ENCODE data around the gene NCF2.

Gene NCF2

GRCh38 chr1:183543619-183544204 lies 46.5 kb downstream of the NCF2 start:
- H3K27ac ChIP-seq (replicated peaks; ENCODE audit: low read length): no peak overlapping the region

DNA sequence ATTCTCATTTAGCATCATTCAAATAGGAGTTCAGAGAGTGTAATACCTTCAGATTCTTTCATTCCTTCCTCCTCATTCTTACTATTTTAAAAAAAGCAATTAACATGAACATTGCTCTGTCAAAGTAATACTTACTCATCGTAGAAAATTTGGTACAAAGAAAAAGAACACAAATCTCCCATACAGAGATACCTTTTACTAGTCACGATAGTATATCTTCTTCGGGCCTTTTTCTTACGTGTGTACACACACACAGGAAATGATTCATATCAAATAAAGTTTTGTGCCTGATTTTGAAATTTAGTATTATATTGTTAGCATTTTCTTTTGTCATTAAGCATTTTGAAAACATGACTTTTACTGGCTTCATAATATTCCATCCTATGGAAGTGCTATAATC lies 52.9 kb downstream of the NCF2 start:
- no peaks in the 10 kb centered on the region for H3K9me3 ChIP-seq (replicated peaks in 1 of 2; ENCODE audit: control insufficient read depth in 2 of 2, insufficient read depth in 1 of 2, low read depth in 1 of 2, low read length in 2 of 2)
- no peak overlapping the region for H2BK15ac ChIP-seq (ENCODE audit: low read length)
- no peak overlapping the region for H3K18ac ChIP-seq (ENCODE audit: low read length)
- peaks cover 14 to 97% of the 10 kb centered on the region in 2 donors for H3K36me3 ChIP-seq (replicated peaks in 1 of 2; ENCODE audit: control insufficient read depth in 2 of 2, insufficient read depth in 2 of 2, low read length in 2 of 2)
- no peak overlapping the region for H4K91ac ChIP-seq (ENCODE audit: low read depth, low read length, poor library complexity)
- H2BK120ac ChIP-seq (ENCODE audit: low read depth, low read length): no peak overlapping the region
- H2BK5ac ChIP-seq (ENCODE audit: low read length): no peak overlapping the region
- no peak overlapping the region for H3K4ac ChIP-seq (ENCODE audit: low read length)
- no peak overlapping the region for H2BK12ac ChIP-seq (ENCODE audit: low read length)
- H3K27ac ChIP-seq (replicated peaks; ENCODE audit: low read length): no peak overlapping the region
- H2AFZ ChIP-seq (ENCODE audit: low read length): no peak overlapping the region
- H4K8ac ChIP-seq (ENCODE audit: low read depth, low read length): no peak overlapping the region
- no peak overlapping the region for H3K4me2 ChIP-seq (ENCODE audit: insufficient read depth, low read length, poor library complexity, severe bottlenecking)
- H3K14ac ChIP-seq (ENCODE audit: low read length): no peak overlapping the region
- H2AK5ac ChIP-seq (ENCODE audit: low read depth, low read length): no peak overlapping the region
- WGBS, 2 donors (ENCODE audit: extremely low coverage in 2 of 2, insufficient read length in 2 of 2, insufficient replicate concordance in 1 of 2): no CpG with 5 or more reads among the region's 4 CpGs
- no peak for DNase-seq (ENCODE audit: low spot score)
- no peak overlapping the region for H3K23ac ChIP-seq (ENCODE audit: low read depth, low read length, poor library complexity)
- no peaks in the 10 kb centered on the region for H3K79me1 ChIP-seq (ENCODE audit: low read depth, low read length)
- H3K27me3 ChIP-seq (ENCODE audit: control insufficient read depth in 3 of 3, insufficient read depth in 3 of 3, low read depth in 1 of 3, low read length in 3 of 3): no peaks in the 10 kb centered on the region
- no peak overlapping the region for H3K9ac ChIP-seq (ENCODE audit: low read depth, low read length, poor library complexity)
- H3K4me1 ChIP-seq (ENCODE audit: control insufficient read depth in 2 of 2, insufficient read depth in 1 of 2, low read depth in 1 of 2, low read length in 2 of 2): no peaks in the 10 kb centered on the region
- H3K4me3 ChIP-seq (ENCODE audit: low read length in 2 of 2): no peak overlapping the region

More at GRCh38 chr1:183543619-183544204, 46.5 kb downstream of the NCF2 start:
- no peak overlapping the region for H3K18ac ChIP-seq (ENCODE audit: low read length)
- H3K4me1 ChIP-seq (ENCODE audit: control insufficient read depth in 2 of 2, insufficient read depth in 1 of 2, low read depth in 1 of 2, low read length in 2 of 2): peaks cover 4 to 17% of the 10 kb centered on the region in 2 donors
- no CpG with 5 or more reads among the region's 2 CpGs for WGBS, 2 donors (ENCODE audit: extremely low coverage in 2 of 2, insufficient read length in 2 of 2, insufficient replicate concordance in 1 of 2)
- H2AFZ ChIP-seq (ENCODE audit: low read length): no peak overlapping the region
- H2BK120ac ChIP-seq (ENCODE audit: low read depth, low read length): no peak overlapping the region
- no peak overlapping the region for H3K4me2 ChIP-seq (ENCODE audit: insufficient read depth, low read length, poor library complexity, severe bottlenecking)
- H3K36me3 ChIP-seq (replicated peaks in 1 of 2; ENCODE audit: control insufficient read depth in 2 of 2, insufficient read depth in 2 of 2, low read length in 2 of 2): peaks cover 19 to 97% of the 10 kb centered on the region in 2 donors
- no peak overlapping the region for H3K4me3 ChIP-seq (ENCODE audit: low read length in 2 of 2)
- no peak overlapping the region for H2BK12ac ChIP-seq (ENCODE audit: low read length)
- no peak for DNase-seq (ENCODE audit: low spot score)
- H3K23ac ChIP-seq (ENCODE audit: low read depth, low read length, poor library complexity): no peak overlapping the region
- no peak overlapping the region for H3K14ac ChIP-seq (ENCODE audit: low read length)
- H3K4ac ChIP-seq (ENCODE audit: low read length): no peak overlapping the region
- H4K8ac ChIP-seq (ENCODE audit: low read depth, low read length): no peak overlapping the region
- H3K9ac ChIP-seq (ENCODE audit: low read depth, low read length, poor library complexity): no peak overlapping the region
- H2BK5ac ChIP-seq (ENCODE audit: low read length): no peak overlapping the region
- H3K27me3 ChIP-seq (ENCODE audit: control insufficient read depth in 3 of 3, insufficient read depth in 3 of 3, low read depth in 1 of 3, low read length in 3 of 3): no peaks in the 10 kb centered on the region
- H2BK15ac ChIP-seq (ENCODE audit: low read length): no peak overlapping the region
- H4K91ac ChIP-seq (ENCODE audit: low read depth, low read length, poor library complexity): no peak overlapping the region
- H2AK5ac ChIP-seq (ENCODE audit: low read depth, low read length): no peak overlapping the region
- no peaks in the 10 kb centered on the region for H3K79me1 ChIP-seq (ENCODE audit: low read depth, low read length)
- no peaks in the 10 kb centered on the region for H3K9me3 ChIP-seq (replicated peaks in 1 of 2; ENCODE audit: control insufficient read depth in 2 of 2, insufficient read depth in 1 of 2, low read depth in 1 of 2, low read length in 2 of 2)

GRCh38 chr1:183533617-183534174 lies 56.6 kb downstream of the NCF2 start:
- H3K9me3 ChIP-seq (replicated peaks in 1 of 2; ENCODE audit: control insufficient read depth in 2 of 2, insufficient read depth in 1 of 2, low read depth in 1 of 2, low read length in 2 of 2): no peaks in the 10 kb centered on the region
- H2BK12ac ChIP-seq (ENCODE audit: low read length): no peak overlapping the region
- H3K18ac ChIP-seq (ENCODE audit: low read length): no peak overlapping the region
- no peak overlapping the region for H2AK5ac ChIP-seq (ENCODE audit: low read depth, low read length)
- no peaks in the 10 kb centered on the region for H3K4me1 ChIP-seq (ENCODE audit: control insufficient read depth in 2 of 2, insufficient read depth in 1 of 2, low read depth in 1 of 2, low read length in 2 of 2)
- H2AFZ ChIP-seq (ENCODE audit: low read length): no peak overlapping the region
- no peak overlapping the region for H2BK120ac ChIP-seq (ENCODE audit: low read depth, low read length)
- H4K8ac ChIP-seq (ENCODE audit: low read depth, low read length): no peak overlapping the region
- H3K14ac ChIP-seq (ENCODE audit: low read length): no peak overlapping the region
- no peak overlapping the region for H3K4ac ChIP-seq (ENCODE audit: low read length)
- no CpG with 5 or more reads among the region's 3 CpGs for WGBS, 2 donors (ENCODE audit: extremely low coverage in 2 of 2, insufficient read length in 2 of 2, insufficient replicate concordance in 1 of 2)
- H2BK15ac ChIP-seq (ENCODE audit: low read length): no peak overlapping the region
- no peak overlapping the region for H3K4me3 ChIP-seq (ENCODE audit: low read length in 2 of 2)
- no peaks in the 10 kb centered on the region for H3K27me3 ChIP-seq (ENCODE audit: control insufficient read depth in 3 of 3, insufficient read depth in 3 of 3, low read depth in 1 of 3, low read length in 3 of 3)
- no peaks in the 10 kb centered on the region for H3K79me1 ChIP-seq (ENCODE audit: low read depth, low read length)
- no peak overlapping the region for H3K23ac ChIP-seq (ENCODE audit: low read depth, low read length, poor library complexity)
- H3K27ac ChIP-seq (replicated peaks; ENCODE audit: low read length): no peak overlapping the region
- no peak overlapping the region for H3K9ac ChIP-seq (ENCODE audit: low read depth, low read length, poor library complexity)
- no peak overlapping the region for H3K4me2 ChIP-seq (ENCODE audit: insufficient read depth, low read length, poor library complexity, severe bottlenecking)
- no peak overlapping the region for H4K91ac ChIP-seq (ENCODE audit: low read depth, low read length, poor library complexity)
- peaks cover 7 to 99% of the 10 kb centered on the region in 2 donors for H3K36me3 ChIP-seq (replicated peaks in 1 of 2; ENCODE audit: control insufficient read depth in 2 of 2, insufficient read depth in 2 of 2, low read length in 2 of 2)
- H2BK5ac ChIP-seq (ENCODE audit: low read length): no peak overlapping the region
- no peak for DNase-seq (ENCODE audit: low spot score)

DNA sequence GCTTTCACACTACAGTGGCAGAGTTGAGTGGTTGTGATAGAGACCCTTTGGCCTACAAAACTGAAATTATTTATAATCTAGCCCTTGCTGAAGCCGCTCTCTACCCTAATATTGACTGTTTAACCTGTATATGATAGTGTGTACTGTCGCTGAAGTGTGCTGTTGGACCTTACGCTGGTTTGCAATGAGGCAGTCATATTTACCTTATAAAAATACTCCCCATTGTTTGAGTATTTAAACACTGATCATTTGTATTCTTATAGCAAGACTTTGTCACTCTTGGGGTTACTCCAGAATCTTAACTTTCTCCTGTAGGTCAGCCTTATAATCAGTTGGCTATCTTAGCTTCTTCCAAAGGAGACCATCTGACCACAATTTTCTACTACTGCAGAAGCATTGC lies 61.7 kb downstream of the NCF2 start:
- no peak overlapping the region for H2BK5ac ChIP-seq (ENCODE audit: low read length)
- H2AK5ac ChIP-seq (ENCODE audit: low read depth, low read length): no peak overlapping the region
- WGBS, 2 donors (ENCODE audit: extremely low coverage in 2 of 2, insufficient read length in 2 of 2, insufficient replicate concordance in 1 of 2): no CpG with 5 or more reads among the region's 3 CpGs
- no peak overlapping the region for H2AFZ ChIP-seq (ENCODE audit: low read length)
- no peak overlapping the region for H3K14ac ChIP-seq (ENCODE audit: low read length)
- no peaks in the 10 kb centered on the region for H3K9me3 ChIP-seq (replicated peaks in 1 of 2; ENCODE audit: control insufficient read depth in 2 of 2, insufficient read depth in 1 of 2, low read depth in 1 of 2, low read length in 2 of 2)
- no peaks in the 10 kb centered on the region for H3K4me1 ChIP-seq (ENCODE audit: control insufficient read depth in 2 of 2, insufficient read depth in 1 of 2, low read depth in 1 of 2, low read length in 2 of 2)
- no peaks in the 10 kb centered on the region for H3K27me3 ChIP-seq (ENCODE audit: control insufficient read depth in 3 of 3, insufficient read depth in 3 of 3, low read depth in 1 of 3, low read length in 3 of 3)
- H2BK120ac ChIP-seq (ENCODE audit: low read depth, low read length): no peak overlapping the region
- H3K4me3 ChIP-seq (ENCODE audit: low read length in 2 of 2): no peak overlapping the region
- no peak overlapping the region for H3K23ac ChIP-seq (ENCODE audit: low read depth, low read length, poor library complexity)
- no peak overlapping the region for H3K4ac ChIP-seq (ENCODE audit: low read length)
- no peak overlapping the region for H4K8ac ChIP-seq (ENCODE audit: low read depth, low read length)
- no peak overlapping the region for H3K4me2 ChIP-seq (ENCODE audit: insufficient read depth, low read length, poor library complexity, severe bottlenecking)
- no peak overlapping the region for H2BK12ac ChIP-seq (ENCODE audit: low read length)
- no peak for DNase-seq (ENCODE audit: low spot score)
- no peak overlapping the region for H3K9ac ChIP-seq (ENCODE audit: low read depth, low read length, poor library complexity)
- H3K18ac ChIP-seq (ENCODE audit: low read length): no peak overlapping the region
- H2BK15ac ChIP-seq (ENCODE audit: low read length): no peak overlapping the region
- H3K79me1 ChIP-seq (ENCODE audit: low read depth, low read length): peaks cover 1% of the 10 kb centered on the region
- peaks cover 9 to 94% of the 10 kb centered on the region in 2 donors for H3K36me3 ChIP-seq (replicated peaks in 1 of 2; ENCODE audit: control insufficient read depth in 2 of 2, insufficient read depth in 2 of 2, low read length in 2 of 2)
- H4K91ac ChIP-seq (ENCODE audit: low read depth, low read length, poor library complexity): no peak overlapping the region
- no peak overlapping the region for H3K27ac ChIP-seq (replicated peaks; ENCODE audit: low read length)
